ENCODE measurements around the gene HLA-DRB5. TPM values are rescaled to one million over a fixed set of nuclear protein-coding genes. Genes with fewer than 3 reads are reported as not detected.
"Not testable (repeated sequence)": the region's sequence is repeated elsewhere in the genome, so short reads cannot be mapped to it uniquely, and the experiment has no call there.

The HLA-DRB5 gene
- total RNA-seq (ENCODE audit: insufficient read depth, low replicate concordance), result 2.9 TPM

GRCh38 chr6:32529697-32530430 is at the start of gene HLA-DRB5:
Gene HLA-DRB5 (minus strand): TSS chr6:32530287. CDS start chr6:32530224, 63 bp downstream.
- DNase-seq (ENCODE audit: low spot score), result no peak

DNA sequence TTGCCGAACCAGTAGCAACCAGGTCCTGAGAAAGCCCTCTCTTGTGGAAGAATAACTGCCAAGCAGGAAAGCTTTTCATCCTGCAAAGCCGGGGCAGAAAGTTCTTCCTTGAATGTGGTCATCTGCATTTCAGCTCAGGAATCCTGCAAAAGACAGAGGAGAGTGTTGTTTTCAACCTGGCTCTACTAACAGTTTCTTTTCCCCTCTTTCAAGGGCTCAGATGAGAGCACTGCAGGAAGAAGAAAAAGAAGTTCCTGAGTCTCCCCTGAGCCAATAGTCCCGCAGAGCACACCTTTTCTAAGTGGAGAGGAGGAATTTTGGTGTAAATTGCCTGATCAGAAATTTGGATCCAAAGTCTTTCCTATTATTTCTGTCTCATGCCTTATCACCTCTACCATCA is 48.9 kb upstream of the HLA-DRB5 start:
- DNase-seq (ENCODE audit: low spot score), result no peak

DNA sequence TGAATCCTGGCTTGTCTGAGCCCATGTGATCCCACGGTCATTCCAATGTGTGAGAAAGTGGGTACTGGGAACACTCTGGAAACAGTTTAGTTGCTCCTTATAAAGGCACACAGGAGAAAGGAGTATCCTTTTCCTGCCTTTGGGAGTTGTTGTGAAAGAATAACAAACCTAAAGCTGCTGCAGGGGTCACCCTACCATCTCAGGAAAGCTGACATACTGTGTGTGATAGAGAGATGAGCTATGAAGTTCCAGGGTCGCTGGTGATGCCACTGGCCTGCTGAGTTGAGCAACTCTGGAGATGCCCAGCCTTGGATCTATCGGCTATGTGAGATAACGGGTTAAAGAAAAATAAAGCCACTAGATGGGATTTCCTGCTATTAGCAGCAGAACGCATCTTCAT is 47.4 kb upstream of the HLA-DRB5 start:
- DNase-seq (ENCODE audit: low spot score), result not testable (repeated sequence)

DNA sequence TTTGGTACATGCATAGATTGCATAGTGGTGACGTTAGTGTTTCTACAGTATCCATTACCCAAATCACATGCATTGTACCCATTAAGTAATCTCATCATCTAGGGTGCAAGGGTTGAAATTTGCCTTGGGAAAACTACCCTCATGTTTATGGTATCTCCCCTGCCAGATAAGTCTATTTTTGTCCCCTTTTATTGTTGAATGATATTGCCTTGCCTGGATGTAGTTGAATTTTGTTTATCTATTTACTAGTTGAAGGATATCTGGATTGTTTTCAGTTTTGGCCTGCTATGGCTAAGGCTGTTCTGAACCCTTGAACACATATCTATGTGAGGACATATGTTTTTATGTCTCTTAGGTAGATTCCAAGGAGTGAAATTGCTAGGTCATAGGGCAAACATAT is 46.2 kb upstream of the HLA-DRB5 start:
- DNase-seq (ENCODE audit: low spot score), result no peak

DNA sequence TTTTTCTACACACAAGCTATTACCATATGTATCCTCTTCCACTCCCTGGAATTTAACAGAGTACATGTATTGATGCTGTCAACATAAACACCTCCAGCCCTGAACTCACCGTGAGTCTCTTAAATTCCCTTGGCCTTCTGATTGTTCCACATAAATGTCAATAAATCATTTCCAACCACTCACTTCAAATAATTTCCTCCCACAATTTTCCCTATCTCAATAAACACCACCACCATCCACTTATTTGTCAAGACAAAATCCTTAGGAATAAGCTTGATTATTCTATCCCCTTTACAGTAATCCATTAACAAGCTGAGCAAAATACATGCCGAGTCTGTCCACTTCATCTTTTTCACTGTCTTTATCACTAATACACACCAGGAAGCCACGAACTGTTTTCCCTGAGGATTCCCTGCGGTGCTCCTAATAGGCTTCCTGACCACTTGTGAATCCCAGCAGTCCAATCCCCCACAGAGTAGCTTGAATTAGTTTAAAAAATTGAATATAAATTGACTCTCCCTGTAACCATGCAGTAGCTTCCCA is 40.3 kb upstream of the HLA-DRB5 start:
- DNase-seq (ENCODE audit: low spot score), result no peak

DNA sequence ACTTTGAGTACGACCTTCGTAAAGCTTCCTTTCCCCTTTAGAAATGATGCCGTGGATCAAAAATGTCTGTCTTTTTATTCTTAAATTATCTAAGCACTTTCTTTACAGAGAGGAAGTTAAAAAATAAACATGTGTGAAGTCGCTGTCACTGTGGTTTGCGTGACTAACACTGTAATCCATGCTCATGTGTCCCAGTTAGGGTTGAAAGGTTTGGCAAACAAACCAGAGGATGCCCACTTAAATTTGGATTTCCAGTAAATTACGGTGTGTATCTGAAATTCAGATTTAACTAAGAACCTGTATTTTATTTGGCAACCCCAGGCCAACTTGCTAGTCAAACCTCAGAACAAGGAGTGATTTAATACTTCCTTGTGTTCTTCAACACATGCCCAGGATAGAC is 38.5 kb upstream of the HLA-DRB5 start:
- no peak for DNase-seq (ENCODE audit: low spot score)

DNA sequence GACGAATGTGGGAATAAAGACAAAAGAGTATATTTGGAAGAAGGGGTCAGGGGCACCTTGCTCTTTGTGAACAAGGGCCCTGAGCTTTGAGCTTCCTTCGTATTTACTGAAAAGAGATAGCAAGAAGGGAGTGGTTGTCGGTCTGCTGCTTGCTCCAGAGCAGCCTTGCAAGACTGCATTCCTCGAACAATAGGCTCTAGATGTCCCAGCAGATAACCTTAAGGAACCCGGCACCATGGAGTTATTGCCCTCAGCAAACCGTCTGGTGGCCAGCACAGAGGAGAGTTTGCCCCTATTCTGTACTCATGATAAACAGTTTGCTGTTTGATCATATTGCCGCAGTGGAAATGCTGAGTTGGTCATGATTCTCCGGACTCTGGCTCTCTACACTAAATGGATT is 36.9 kb upstream of the HLA-DRB5 start:
- DNase-seq (ENCODE audit: low spot score), result no peak

- no peak for DNase-seq (ENCODE audit: low spot score)
Observed at GRCh38 chr6:32565511-32565910, 35.4 kb upstream of the HLA-DRB5 start.

GRCh38 chr6:32562940-32563339 is 32.9 kb upstream of the HLA-DRB5 start:
- DNase-seq (ENCODE audit: low spot score), result no peak

DNA sequence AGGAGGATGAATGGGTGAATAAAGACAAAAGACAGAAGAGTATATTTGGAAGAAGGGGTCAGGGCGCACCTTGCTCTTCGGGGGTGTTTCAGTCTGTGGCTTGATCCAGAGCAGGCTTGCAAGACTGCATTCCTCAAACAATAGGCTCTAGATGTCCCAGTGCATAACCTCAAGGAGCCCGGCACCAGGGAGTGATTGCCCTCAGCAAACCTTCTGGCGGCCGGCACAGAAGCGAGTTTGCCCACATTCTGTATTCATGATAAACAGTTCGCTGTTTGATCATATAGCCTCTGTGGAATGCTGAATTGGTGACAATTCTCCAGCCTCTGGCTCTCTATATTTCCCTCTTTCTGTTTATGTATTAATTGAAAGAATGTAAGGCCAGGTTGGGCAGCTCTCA is 29.7 kb upstream of the HLA-DRB5 start:
- DNase-seq (ENCODE audit: low spot score), result no peak

DNA sequence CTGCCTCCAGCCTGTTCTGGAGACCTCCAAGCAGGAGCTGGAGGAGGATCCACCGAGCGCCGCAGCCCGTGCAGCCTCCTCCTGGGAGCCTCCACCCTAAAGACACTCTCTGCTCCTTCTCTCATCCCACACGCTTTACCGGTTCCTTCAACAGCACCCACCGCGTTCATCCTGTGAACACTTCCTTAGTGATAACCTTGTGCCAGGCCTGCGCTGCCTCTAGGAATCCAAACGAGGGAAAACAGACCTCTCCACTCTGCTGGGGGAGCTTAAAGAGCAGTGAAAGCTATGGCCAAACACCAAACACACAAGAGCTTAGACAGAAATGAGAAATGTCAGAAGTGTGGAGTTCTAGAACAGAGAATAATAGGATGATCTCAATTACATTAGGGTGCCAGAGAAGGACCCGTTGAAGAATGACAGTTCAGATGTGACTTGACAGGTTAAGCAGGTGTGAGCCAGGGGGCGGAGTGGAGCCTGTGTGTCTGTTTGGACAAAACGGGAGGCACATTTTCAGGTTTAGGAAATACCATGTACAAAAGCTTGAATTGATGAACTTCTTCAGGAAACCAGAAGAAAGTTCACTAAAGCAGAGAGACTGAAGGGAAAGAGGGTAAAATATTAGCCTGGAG is 28.5 kb upstream of the HLA-DRB5 start:
- DNase-seq (ENCODE audit: low spot score), result no peak

GRCh38 chr6:32554116-32554965 is 24.3 kb upstream of the HLA-DRB5 start:
- no peak for DNase-seq (ENCODE audit: low spot score)

DNA sequence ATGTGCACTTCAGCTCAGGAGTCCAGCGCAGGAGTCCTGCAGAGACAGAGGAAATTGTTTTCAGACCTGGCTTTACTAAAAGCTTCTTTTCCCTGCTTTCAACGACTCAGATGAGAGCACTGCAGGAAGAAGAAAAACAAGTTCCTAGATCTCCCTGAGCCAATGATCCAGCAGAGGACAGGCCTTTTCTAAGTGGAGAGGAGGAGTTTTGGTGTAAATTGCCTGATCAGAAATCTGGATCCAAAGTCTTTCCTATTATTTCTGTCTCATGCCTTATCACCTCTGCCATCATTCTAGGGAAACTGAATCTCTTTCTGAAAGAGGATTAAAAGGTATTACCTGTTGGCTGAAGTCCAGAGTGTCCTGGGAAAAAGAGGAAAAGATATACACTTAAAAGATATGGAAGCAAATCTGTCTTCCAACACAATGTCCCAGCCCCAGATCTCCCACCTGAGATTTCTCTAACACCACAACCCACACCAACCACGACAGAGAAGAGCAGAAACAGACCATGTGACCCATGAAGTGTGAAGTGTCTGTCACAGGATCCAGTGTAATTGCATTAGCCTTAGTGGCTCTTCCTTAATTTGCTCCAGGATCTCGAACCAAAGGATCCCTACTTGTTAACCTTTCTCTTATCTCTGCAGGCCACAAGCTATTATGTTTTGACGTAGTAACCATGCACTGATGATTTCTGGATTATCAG is 23.1 kb upstream of the HLA-DRB5 start:
- no peak for DNase-seq (ENCODE audit: low spot score)

GRCh38 chr6:32551410-32551809 is 21.3 kb upstream of the HLA-DRB5 start:
- no peak for DNase-seq (ENCODE audit: low spot score)

- no peak for DNase-seq (ENCODE audit: low spot score)
Observed at GRCh38 chr6:32539839-32540238, 9.8 kb upstream of the HLA-DRB5 start.

DNA sequence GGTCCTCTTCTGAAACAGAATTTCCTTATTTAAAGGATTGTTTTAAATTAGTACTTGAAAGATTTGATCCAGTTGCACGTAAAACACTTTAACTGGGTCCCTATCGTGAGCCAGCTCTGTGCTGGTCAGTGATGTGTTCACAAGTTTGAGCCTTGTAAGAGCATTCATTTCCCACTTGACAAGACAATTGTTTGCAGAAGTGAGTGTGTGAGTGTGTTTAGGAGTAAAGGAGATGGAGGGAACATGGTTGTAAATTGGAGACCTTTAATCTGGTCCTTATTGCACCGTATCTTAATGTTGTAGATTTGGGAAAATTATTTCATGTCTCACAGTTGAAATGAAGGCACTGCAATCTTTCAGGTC is 325 bp upstream of the HLA-DRB5 start:
- not testable (repeated sequence) for DNase-seq (ENCODE audit: low spot score)

- no peak for DNase-seq (ENCODE audit: low spot score)
Observed at GRCh38 chr6:32522302-32523047, 7.6 kb downstream of the HLA-DRB5 start.

GRCh38 chr6:32519910-32520258 is 10.2 kb downstream of the HLA-DRB5 start:
- DNase-seq (ENCODE audit: low spot score), result no peak

GRCh38 chr6:32519118-32519909 is 10.8 kb downstream of the HLA-DRB5 start:
- no peak for DNase-seq (ENCODE audit: low spot score)

Data from umbilical cord (tissue), 2 donors.